Stimulated activated CD4-positive, alpha-beta T cell treated with anti-CD3 and anti-CD28 coated beads, Interleukin-4, amount 100 ng/mL, for 1 hour (primary cell): ENCODE results near the gene NCBP1.
"Not testable (repeated sequence)": the region's sequence is repeated elsewhere in the genome, so short reads cannot be mapped to it uniquely, and the experiment has no call there.

Source experiments
- DNase-seq: peaks from one replicate; pipeline ENCODE4 v3.0.0-alpha.2; 2020

Gene NCBP1

DNA sequence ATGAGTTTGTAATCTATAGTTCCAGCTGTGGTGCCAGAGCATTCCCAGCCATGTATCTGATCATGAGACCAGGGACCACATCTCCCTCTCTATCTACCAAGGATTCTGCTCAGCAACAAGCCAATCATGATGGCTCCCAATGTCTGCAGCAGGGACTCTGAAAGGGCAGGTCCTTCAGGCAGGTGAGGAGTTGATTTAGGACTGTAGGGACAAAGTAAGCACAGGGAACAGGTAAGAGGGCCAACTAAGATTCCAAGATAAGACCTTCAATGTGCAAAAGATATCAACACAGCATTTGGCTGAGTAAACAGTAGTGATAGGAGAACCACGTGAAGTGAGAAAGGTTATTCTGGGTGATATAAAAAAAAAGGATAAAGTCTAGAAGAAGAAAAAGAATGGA, 55.0 kb downstream of the NCBP1 start:
- no peak for DNase-seq

DNA sequence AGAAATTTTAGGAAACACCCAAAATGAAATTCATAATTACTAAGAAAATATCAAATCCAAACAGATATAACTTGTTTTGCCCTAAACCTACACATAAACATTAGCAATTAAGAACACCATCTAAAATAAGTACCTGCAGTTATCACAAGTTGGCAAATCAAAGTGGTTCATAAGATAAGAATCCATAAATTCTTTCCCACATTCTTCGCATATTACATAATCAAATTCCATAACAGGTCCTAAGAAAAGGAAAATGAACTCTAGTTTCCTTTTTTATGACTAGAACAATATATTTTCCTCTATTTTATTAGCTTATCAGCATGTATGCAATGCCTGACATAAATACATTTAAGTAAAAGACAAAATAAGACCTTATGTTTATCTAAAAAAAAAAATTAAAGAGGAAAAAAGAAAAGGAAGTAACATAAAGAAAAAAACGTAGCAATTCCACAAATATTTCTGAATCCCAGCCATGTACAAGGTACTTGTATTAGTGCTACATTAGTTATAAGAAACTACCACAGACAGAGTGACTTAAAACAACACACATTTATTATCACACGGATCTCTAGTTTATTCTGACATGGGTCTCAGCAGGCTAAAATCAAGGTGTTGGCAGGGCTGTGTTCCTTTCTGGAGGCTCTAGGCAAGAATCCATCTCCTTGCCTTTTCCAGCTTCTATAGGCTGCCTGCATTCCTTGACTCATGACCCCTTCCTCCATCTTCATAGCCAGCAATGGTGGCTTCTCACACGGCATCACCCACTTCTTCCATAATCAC, 56.0 kb downstream of the NCBP1 start:
- no peak for DNase-seq

DNA sequence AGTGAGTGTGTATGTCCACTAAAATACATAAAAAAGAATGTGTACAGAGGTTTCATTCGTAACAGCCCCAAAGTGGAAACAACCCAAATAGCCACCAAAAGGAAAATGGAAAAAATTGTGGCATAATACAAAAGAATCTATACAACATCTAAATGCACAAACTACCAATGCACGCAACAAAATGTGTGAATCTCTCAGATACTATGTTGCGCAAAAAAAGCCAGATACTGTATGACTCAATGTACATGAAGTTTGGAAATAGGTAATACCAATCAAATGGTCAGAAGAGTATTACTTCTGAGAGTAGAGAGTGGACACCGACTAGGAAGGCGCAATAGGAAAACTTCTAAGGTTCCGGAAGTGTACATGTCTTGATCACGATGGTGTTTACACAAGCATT, 61.1 kb downstream of the NCBP1 start:
- no peak for DNase-seq

DNA sequence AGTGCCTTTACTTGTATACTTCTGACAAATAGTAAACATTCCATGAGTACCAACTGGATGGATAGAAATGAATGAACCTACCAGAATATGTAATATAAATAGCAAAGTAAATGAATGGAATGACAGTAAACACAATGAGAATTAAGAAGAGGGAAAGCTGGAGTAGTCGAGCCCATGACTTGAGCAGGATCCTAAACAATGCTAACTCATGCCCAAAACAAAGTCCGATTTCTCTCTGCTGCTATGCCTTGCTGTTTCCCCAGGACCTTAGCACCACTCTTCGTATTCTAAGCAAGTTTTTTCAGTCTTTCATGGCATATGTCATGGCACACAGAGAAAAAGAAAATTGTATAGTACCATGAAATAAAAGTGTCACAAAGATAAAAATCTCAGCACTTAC, 61.8 kb downstream of the NCBP1 start:
- no peak for DNase-seq

DNA sequence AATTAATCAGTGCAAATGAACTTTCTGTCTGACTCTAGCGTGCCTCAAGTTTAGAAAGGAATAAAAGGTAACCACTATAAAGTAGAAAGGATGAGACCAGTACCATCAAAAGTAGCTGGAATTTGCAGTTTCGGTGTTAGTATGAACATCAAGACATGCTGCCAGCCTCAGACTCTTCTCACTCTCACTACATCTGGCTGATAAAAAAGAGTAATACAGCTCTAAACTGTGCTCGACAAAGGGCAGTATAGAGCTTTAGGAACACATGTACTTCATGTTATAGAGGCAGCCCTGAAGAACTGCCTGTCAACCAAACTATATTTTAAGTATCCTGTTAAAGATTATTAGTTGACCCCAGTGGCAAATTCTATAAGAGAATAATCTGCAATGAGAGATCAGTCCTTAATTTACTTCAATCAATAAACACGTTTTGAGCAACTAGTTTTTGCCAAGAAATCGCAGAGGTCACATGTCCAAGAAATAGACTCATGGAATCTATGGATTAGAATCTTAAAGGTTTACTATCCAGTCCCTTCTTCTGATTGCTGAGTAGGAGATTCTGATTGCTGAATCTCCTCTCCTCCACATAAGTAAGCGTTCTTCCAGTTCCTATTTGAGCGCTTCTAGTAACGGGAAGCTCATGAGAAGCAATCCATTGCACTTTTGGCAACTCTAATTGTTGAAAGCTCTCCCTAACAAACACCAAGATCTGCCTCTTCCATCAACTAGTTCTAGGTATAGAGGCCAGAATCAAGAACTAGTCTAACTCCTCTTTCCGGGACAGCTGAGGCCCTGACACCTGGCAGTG, 62.6 kb downstream of the NCBP1 start:
- DNase-seq = no peak

DNA sequence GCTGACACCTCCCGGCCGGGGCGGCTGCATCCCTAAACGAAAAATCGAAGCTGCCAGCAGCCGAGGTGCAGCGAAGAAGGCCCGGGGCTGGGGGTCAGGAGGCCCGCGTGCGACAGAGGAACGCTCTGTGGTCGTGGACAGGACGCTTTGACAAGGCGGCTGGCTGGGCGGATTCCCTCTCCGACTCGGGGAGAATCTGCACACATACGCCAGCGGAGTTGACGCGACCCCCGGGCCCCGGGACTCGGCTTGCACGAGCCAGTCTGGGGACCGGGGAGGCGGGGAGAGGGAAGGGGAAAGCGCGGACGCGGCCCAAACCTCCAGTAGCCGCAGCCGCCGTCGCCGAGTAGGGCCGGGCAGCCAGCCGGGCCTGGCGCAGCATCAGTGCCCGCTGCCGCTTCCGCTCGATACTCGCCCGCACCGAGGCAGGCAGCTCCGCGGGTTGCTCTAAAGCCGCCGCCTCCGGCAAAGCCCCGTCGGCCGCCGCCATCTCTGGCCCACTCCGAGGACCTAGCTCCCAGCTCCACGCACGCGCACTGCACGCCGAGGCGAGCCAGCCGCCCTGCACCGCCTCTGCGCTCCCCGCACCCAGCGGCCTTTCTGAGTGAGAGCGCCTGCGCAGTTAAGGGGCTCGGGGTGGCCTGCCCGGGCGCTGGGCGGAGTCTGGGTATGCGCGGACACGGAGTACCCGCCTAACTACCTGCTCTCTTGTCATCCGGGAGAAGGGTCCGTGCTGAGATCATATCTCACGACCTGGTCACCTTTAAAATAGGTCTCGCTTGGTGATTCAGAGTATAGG, 63.4 kb downstream of the NCBP1 start, which contains the start of gene XPA:
TSS of gene XPA (minus strand) at position 538 of the 799 bp plus-strand sequence. CDS start at position 490, 48 bp downstream.
- DNase-seq = peak; percentile 98

DNA sequence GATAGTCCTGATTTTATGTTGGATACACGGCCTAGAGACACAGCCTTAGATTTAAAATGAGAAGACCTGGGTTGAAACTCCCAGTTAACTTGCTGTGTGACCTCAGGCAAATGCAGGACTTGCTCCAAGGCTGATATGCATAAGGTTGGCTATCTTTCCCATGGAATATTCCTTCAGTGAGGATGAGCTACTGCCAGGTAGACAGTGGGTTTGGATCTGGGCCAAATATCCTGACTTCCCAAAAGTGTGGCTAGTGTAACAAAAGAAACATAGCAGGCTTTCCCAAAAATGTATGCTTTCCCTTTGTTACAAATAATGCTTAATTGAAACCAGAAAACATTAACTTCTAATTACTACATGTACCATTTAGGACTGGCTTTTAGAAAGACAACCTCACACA, 64.2 kb downstream of the NCBP1 start:
- DNase-seq = no peak

DNA sequence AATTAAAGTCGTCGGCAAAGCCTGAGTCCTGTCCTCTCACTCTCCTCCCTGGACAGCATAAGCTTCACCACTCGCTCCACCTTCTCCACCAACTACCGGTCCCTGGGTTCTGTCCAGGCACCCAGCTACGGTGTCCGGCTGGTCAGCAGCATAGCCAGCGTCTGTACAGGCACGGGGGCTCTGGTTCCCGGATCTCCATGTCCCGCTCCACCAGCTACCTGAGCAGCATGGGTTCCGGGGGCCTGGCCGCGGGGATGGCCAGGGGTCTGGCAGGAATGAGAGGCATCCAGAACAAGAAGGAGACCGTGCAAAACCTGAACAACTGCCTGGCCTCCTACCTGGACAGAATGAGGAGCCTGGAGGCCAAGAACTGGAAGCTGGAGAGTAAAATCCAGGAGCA, 65.2 kb downstream of the NCBP1 start:
- DNase-seq = no peak

DNA sequence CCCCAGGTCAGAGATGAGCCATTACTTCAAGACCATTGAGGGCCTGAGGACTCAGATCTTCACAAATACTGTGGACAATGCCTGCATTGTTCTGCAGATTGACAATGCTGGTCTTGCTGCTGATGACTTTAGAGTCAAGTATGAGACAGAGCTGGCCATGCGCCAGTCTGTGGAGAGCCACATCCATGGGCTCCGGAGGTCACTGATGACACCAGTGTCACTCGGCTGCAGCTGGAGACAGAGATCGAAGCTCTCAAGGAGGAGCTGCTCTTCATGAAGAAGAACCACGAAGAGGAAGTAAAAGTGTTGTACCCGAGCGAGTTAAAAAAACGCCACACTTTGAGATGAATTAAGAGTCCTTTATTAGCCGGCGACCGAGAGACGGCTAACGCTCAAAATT, 65.7 kb downstream of the NCBP1 start:
- DNase-seq = not testable (repeated sequence)

DNA sequence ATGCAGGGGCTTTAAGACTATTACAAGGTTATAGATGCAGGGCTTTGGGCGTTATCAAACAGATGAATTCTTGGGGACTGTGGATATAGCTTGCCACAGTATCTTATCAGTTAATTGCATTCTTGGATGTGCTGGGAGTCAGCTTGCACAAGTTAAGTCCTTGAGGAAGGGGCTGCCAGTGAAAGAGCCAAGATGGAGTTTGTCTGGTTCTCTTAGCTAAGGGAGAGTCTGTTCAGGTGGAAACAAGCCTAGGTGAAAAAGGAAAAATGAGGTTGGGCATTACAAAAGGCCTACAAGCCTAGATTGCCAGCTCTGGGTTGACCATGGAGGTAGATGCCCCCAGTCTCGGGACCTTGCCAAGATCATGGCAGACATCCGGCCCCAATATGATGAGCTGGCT, 66.2 kb downstream of the NCBP1 start:
- DNase-seq = not testable (repeated sequence)

DNA sequence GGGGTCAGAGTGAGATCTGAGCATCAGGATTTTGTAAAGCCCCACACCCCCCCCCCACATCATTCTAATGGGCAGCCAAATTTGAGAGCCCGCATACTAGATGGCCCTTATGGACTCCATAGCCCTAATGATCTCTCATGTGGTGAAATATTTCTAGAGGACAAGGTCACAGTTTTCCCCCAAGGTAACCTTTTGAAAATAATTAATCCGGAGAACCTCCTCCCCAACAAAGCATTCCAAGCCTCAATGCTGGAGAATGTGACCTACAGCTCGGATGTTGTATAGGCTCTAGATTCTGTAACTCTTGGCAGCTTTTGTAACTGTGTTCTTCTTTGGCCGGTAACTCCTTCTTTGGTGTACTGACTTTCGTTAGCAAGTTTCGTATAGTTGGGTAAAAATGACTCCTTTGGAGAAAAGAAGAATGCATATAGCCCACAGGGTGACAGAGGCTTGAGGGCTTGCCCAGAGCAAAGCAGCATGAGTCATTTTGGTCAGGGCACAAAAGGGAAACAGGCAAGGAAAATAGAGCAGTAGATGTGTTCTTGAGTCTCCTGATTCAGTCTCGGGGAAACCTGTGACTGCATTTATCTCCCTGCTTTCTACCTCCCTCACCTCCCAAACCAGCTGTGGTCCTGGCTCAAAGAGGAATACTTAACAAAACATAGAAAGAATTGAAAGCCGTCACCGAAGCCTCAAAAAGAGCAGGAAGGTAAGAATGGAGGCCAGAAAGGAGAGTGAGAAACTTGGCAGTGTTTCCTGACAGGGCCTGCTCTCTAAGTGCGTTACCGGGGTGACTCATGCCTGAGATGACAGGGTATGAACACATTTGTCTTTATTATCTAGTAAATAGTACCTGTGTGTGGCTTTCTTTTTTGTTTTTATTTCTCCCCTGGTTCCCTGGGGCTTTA, 70.1 kb downstream of the NCBP1 start:
- no peak for DNase-seq

DNA sequence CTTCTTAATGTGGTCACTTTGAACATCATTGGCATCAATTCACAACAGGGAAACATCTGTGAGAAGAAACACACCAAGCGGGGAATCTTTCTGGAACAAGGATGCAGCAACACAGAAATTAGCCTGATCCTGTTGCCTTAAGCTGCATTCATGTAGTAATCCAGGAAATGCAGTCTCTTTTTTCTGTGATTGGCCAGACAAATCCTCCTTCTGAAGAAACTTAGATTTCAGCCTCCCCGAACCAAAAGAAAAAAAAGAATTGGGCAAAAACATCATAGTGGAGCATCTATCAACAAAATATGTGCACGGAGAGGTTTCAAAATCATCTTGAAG, 70.7 kb downstream of the NCBP1 start:
- no peak for DNase-seq

DNA sequence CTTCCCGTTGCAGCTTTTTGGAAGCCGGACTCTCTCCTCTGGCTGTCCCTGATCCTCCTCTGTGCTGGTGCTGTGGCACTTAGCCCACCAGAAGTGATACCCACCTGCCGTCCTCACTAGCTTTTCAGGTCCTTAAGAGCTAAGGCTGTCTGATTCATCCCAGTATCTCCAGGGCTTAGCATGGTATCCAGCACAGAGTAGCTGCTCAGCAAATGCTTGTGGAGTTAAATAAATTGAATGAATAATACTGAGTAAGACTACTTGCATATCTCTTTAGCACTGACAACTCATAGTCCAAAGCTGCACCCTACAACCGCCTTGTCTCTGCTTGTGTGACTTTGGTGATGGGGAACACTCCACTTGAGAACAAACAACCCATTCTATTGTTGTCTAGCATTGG, 71.2 kb downstream of the NCBP1 start:
- no peak for DNase-seq

DNA sequence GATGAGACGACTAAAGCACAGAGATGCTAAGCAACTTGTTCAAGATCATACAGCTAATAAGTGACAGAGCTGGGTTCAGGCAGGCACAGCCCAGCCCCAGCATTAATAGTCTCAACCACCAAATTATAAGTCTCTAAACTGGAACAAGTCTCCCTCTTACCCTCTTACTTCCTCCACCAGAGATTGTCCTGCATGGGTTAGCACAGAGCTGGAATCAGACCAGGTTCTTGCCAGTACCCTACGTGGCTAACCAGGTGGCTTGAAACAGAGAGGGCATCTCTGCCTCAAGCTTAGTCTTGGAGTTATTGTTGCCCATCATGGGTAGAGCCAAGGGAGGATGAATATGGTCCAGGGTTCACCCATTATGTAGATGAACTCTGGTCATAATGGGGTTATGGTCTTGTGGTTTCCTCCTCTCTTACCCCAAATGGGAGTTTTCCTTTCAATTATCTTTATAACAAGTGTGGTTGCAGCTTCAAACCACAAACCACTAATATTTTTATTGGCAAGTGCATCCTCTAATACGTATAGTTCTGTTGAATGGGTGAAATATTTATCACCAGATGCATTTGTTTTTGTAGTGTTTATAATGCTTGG, 71.8 kb downstream of the NCBP1 start:
- DNase-seq = no peak

DNA sequence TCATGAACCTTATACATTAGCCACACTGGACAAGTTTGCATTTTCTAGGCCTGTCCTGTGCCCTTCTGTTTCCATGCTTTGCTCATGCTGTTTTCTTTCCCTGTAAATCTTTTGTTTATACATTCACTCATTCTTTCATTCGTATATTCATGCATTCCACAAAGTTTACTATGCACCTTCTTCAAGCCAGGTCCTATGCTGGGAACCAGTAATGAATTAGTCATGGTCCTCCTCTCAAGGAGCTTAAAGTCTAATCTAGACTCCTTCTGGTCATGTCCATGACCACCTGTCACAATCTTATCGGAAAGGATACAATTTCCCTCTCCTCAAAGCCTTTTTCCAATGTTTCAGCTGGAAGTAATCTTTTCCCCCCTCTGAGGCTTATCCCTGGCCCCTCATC, 72.6 kb downstream of the NCBP1 start:
- DNase-seq = no peak

DNA sequence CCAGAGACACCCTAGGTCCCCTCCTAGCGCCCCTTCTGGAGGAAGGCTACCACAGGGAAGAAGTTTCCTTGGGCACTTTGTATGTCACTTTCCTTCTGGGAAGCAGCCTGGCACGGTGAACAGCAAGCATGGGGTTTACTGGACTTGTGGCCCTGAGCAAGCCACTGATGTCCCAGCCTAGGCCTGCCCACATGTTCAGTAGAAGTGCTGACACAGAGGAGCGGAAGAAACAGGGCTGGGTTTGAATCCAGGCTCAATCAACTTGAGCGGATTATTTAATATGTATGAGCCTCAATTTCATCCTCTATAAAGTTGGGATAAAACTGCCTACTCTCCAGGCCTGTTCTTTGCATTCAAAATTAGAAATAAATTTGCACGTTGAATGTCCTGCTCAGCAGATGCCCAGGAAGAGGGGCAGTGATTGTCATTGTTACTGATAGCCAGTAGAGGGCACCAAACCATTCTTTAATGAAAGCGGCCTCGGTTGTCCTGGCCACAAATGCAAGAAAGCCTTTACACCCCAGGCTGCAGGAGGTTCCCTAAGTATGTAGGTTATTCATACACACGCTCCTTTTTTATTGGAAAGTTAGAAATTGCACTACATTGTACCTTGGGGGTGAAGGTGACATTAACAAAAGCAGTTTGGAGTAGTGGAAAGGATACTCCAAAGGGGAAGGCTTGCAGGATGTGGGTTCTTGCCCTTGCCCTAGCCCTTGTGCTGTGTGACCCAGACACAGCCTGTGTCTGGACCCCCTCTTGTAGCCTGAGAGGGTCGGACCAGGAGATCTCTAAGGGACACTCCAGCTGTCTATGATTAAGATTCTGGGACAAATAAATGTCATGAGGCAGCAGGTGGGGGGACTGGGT, 77.0 kb downstream of the NCBP1 start:
- DNase-seq = peak; percentile 16

DNA sequence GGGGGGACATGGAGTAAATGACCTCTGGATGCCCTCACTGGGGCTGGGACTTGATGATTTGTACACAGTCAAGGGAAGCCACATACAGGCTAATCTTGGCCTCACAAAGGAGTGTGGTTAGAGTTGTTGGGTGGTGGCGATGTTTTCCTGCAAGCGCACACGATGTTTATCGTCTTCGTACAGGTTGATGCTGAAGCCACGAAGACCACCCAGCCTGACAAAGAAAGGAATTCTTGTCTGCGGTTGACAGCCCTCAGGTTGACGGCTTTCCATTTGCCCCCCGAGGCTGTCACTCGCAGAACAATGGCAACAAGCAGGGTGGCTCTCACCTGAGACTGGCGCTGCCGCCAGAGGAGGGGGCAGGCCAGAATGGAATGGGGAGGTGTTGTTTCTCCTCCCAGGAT, 77.6 kb downstream of the NCBP1 start:
- no peak for DNase-seq

DNA sequence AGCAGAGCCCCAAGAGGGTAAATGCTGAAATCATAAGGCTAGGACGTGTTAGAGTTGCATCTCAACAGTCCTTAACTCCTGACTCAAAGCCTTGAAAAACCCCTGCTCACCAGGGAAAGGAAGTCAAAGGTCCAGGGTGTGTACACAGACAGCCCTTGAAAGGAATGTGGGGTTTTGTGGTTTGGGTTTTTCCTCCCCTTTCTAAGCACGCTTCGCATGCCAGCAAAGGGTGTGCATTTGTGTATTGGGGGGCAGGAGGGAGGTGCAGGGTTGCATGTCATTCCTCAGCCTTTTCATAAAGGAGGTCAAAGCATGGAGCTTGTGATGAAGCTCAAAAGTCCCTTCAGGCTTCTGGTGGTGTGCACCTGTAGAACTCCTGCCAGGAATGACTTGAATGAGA, 80.8 kb downstream of the NCBP1 start:
- no peak for DNase-seq

DNA sequence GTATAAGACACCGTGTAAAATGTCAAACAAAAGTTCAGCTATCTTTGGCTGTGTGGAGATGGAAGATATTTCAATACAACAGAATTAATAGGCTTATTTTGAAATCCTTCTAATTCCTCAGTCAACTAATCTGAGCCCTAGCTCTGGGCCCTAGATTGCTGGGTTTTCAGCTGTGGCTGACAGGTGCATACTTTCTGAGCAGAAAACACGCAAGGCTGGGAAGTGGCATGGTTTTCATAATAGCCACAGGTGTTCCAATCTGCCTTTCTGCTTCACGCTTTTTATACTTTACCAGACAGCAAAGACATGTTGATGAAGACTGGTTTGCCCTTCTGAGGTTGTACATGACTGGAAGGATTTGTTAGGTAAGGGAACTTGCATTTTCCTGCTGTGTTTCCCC, 84.2 kb downstream of the NCBP1 start:
- no peak for DNase-seq

DNA sequence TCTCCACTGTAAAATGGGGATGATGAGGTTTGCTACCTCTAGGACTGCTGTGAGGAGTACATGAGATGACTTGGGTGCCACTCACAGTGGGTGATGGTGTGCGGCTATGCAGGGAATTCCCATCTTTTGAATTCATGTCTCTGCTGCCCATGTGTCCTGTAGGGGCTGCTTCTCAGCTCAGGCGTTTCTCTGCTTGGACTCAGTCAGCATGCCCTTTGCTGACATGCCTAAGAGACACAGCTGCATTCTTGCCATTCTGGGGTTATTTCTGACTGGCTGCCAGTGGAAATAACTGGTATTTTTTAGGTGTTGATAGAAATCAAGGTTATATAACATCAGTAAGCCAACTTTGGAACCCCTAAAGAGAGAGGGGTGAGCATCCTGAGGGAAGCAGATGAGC, 87.8 kb downstream of the NCBP1 start:
- DNase-seq = no peak

DNA sequence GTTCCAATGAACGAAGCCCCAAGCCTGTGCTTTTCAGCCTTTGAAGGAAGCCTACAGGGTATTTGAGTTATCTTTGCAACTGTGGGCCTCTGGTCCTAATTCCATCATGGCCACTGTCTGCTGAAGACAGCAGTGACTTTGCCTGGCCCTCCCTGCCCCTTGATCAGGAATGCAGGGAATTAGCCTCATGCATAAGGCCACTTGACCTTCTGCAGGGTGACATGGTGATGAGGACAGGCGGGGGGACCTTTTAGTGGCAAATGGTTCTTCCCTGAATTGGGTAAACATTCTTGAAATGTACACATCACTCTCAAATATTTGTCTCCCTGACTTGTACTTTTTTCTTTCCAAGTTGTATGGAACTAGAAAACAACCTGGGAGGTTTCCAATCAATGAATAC, 88.7 kb downstream of the NCBP1 start:
- no peak for DNase-seq
